CD4-positive, CD25-positive, alpha-beta regulatory T cell (primary cell): ENCODE results near the gene SFXN5. TPM values are rescaled to one million over a fixed set of nuclear protein-coding genes. Genes with fewer than 3 reads are reported as not detected.

Experiments used
- ATAC-seq, 2 donors: fragments of 150-1000 bp; cut with Tn5 transposase; one replicate each; pipeline ENCODE4 v1.10.0; 2021; ENCODE audit warnings: low read depth in 2 of 2, moderate number of reproducible peaks in 2 of 2, moderate library complexity in 1 of 2
- DNase-seq, 3 donors: peaks; one replicate each; pipeline versions ENCODE4 v3.0.0 to v3.0.0-alpha.2; 2012 to 2022; ENCODE audit warnings: mixed read lengths in 1 of 3
- H3K27ac ChIP-seq: one replicate; pipeline ENCODE4 v1.7.0; 2013; ENCODE audit warnings: mild to moderate bottlenecking, low read length; ENCODE audit not compliant: insufficient read depth, poor library complexity, severe bottlenecking
- H3K27me3 ChIP-seq: one replicate; pipeline ENCODE4 v1.7.0; 2013; ENCODE audit warnings: low read length; ENCODE audit not compliant: control insufficient read depth, insufficient read depth
- H3K36me3 ChIP-seq: one replicate; pipeline ENCODE4 v1.7.0; 2013; ENCODE audit warnings: mild to moderate bottlenecking, low read length, moderate library complexity; ENCODE audit not compliant: control insufficient read depth, insufficient read depth
- H3K4me1 ChIP-seq: 2 replicates; pipeline ENCODE4 v1.7.0; 2013; ENCODE audit warnings: mild to moderate bottlenecking, low read length; ENCODE audit not compliant: insufficient read depth, control insufficient read depth, poor library complexity, severe bottlenecking
- H3K4me3 ChIP-seq: one replicate; pipeline ENCODE4 v1.7.0; 2013; ENCODE audit warnings: low read depth, mild to moderate bottlenecking, low read length, moderate library complexity
- H3K9me3 ChIP-seq, 2 experiments: 1 replicate in 1 of 2; 2 replicates in 1 of 2; pipeline ENCODE4 v1.7.0; 2013; ENCODE audit warnings: low read length in 2 of 2, mild to moderate bottlenecking in 1 of 2, moderate library complexity in 1 of 2; ENCODE audit not compliant: control insufficient read depth in 2 of 2
- H3K27ac Mint-ChIP-seq, 3 donors: one replicate each; pipeline ENCODE4 v1.8.0; 2020 to 2022; ENCODE audit warnings: mild to moderate bottlenecking in 3 of 3, mixed read lengths in 3 of 3, moderate library complexity in 2 of 3
- H3K27me3 Mint-ChIP-seq: one replicate; pipeline ENCODE4 v1.8.0; 2022; ENCODE audit warnings: mild to moderate bottlenecking, mixed read lengths
- H3K36me3 Mint-ChIP-seq: one replicate; pipeline ENCODE4 v1.8.0; 2020; ENCODE audit warnings: mixed read lengths
- H3K4me1 Mint-ChIP-seq, 4 donors: one replicate each; pipeline ENCODE4 v1.8.0; 2020 to 2022; ENCODE audit warnings: mixed read lengths in 4 of 4, mild to moderate bottlenecking in 1 of 4
- H3K4me3 Mint-ChIP-seq, 4 donors: one replicate each; pipeline ENCODE4 v1.8.0; 2020 to 2022; ENCODE audit warnings: mild to moderate bottlenecking in 4 of 4, mixed read lengths in 4 of 4, moderate library complexity in 3 of 4
- H3K9me3 Mint-ChIP-seq, 7 donors: one replicate each; pipeline ENCODE4 v1.8.0; 2020 to 2022; ENCODE audit warnings: mixed read lengths in 7 of 7, mild to moderate bottlenecking in 3 of 7, moderate library complexity in 2 of 7
- polyA plus RNA-seq, 4 donors: library from polyadenylated mRNA; unstranded; fragments of 300-500 nt; fragmentation: Illumina TruSeq; gene quantifications; one replicate each; pipeline ENCODE4 v1.2.3, GENCODE V29; 2021
- total RNA-seq: library from RNA; stranded (reverse); gene quantifications from one replicate; pipeline ENCODE4 v1.2.3, GENCODE V29; 2022

The SFXN5 gene
- total and polyA plus RNA-seq, 5 donors from 2014 or later: 1.0 to 8.0 (median 1.9) TPM

- no peaks in the 10 kb centered on the region for H3K36me3 ChIP-seq
- no peaks in the 10 kb centered on the region for H3K4me1 ChIP-seq
- ATAC-seq (no peak), DNase-seq (no peak)
- no peak overlapping the region for H3K4me3 Mint-ChIP-seq
- H3K27ac Mint-ChIP-seq: no peak overlapping the region
- H3K27ac ChIP-seq: no peak overlapping the region
- H3K4me1 Mint-ChIP-seq: no peaks in the 10 kb centered on the region
- no peaks in the 10 kb centered on the region for H3K9me3 Mint-ChIP-seq
- no peaks in the 10 kb centered on the region for H3K27me3 Mint-ChIP-seq
- H3K9me3 ChIP-seq: no peaks in the 10 kb centered on the region
- H3K27me3 ChIP-seq: no peaks in the 10 kb centered on the region
- H3K4me3 ChIP-seq: no peak overlapping the region
- no peaks in the 10 kb centered on the region for H3K36me3 Mint-ChIP-seq
Measured at GRCh38 chr2:72999729-73000725, 71.5 kb downstream of the SFXN5 start.

- no peak overlapping the region for H3K27ac Mint-ChIP-seq
- H3K36me3 Mint-ChIP-seq: no peaks in the 10 kb centered on the region
- H3K4me3 Mint-ChIP-seq: no peak overlapping the region
Measured at GRCh38 chr2:72998724-72999123, 72.8 kb downstream of the SFXN5 start.

GRCh38 chr2:72998234-72998651, 73.3 kb downstream of the SFXN5 start:
- Mint-ChIP-seq H3K27ac (no peak overlapping the region), H3K4me1 (no peaks in the 10 kb centered on the region), H3K9me3 (no peaks in the 10 kb centered on the region), H3K4me3 (no peak overlapping the region), H3K36me3 (no peaks in the 10 kb centered on the region), H3K27me3 (no peaks in the 10 kb centered on the region)
- no peaks in the 10 kb centered on the region for H3K9me3 ChIP-seq
- DNase-seq (no peak), ATAC-seq (no peak)
- H3K36me3 ChIP-seq: no peaks in the 10 kb centered on the region
- H3K27me3 ChIP-seq: no peaks in the 10 kb centered on the region
- H3K4me1 ChIP-seq: no peaks in the 10 kb centered on the region
- H3K27ac ChIP-seq: no peak overlapping the region
- H3K4me3 ChIP-seq: no peak overlapping the region

More at GRCh38 chr2:72998724-72999123, 72.8 kb downstream of the SFXN5 start:
- Histone ChIP-seq H3K27me3 (no peaks in the 10 kb centered on the region), H3K9me3 (no peaks in the 10 kb centered on the region), H3K27ac (no peak overlapping the region), H3K36me3 (no peaks in the 10 kb centered on the region), H3K4me1 (no peaks in the 10 kb centered on the region), H3K4me3 (no peak overlapping the region)
- H3K4me1 Mint-ChIP-seq: no peaks in the 10 kb centered on the region
- DNase-seq: no peak
- H3K27me3 Mint-ChIP-seq: no peaks in the 10 kb centered on the region
- no peak for ATAC-seq
- no peaks in the 10 kb centered on the region for H3K9me3 Mint-ChIP-seq

- Histone ChIP-seq H3K9me3 (no peaks in the 10 kb centered on the region), H3K4me1 (no peaks in the 10 kb centered on the region), H3K36me3 (no peaks in the 10 kb centered on the region), H3K27me3 (no peaks in the 10 kb centered on the region), H3K4me3 (no peak overlapping the region), H3K27ac (no peak overlapping the region)
- Mint-ChIP-seq H3K27ac (no peak overlapping the region), H3K4me1 (no peaks in the 10 kb centered on the region), H3K27me3 (no peaks in the 10 kb centered on the region), H3K36me3 (no peaks in the 10 kb centered on the region), H3K9me3 (no peaks in the 10 kb centered on the region), H3K4me3 (no peak overlapping the region)
- no peak for DNase-seq
- ATAC-seq: no peak
Measured at GRCh38 chr2:72996117-72996502, 75.4 kb downstream of the SFXN5 start.

GRCh38 chr2:72995430-72996116, 75.9 kb downstream of the SFXN5 start:
- ATAC-seq: no peak
- H3K36me3 ChIP-seq: no peaks in the 10 kb centered on the region
- no peaks in the 10 kb centered on the region for H3K27me3 ChIP-seq
- no peak overlapping the region for H3K27ac ChIP-seq
- no peaks in the 10 kb centered on the region for H3K9me3 ChIP-seq
- Mint-ChIP-seq H3K9me3 (no peaks in the 10 kb centered on the region), H3K27me3 (no peaks in the 10 kb centered on the region), H3K36me3 (no peaks in the 10 kb centered on the region), H3K27ac (no peak overlapping the region), H3K4me1 (no peaks in the 10 kb centered on the region), H3K4me3 (no peak overlapping the region)
- no peak overlapping the region for H3K4me3 ChIP-seq
- no peak for DNase-seq
- no peaks in the 10 kb centered on the region for H3K4me1 ChIP-seq

GRCh38 chr2:72994991-72995380, 76.5 kb downstream of the SFXN5 start:
- DNase-seq: no peak
- Mint-ChIP-seq H3K27ac (peak overlapping the region in 1 of 3 donors; percentile 80), H3K4me1 (no peaks in the 10 kb centered on the region), H3K27me3 (no peaks in the 10 kb centered on the region), H3K36me3 (no peaks in the 10 kb centered on the region), H3K9me3 (no peaks in the 10 kb centered on the region), H3K4me3 (no peak overlapping the region)
- Histone ChIP-seq H3K36me3 (no peaks in the 10 kb centered on the region), H3K27me3 (no peaks in the 10 kb centered on the region), H3K9me3 (no peaks in the 10 kb centered on the region), H3K4me3 (no peak overlapping the region), H3K27ac (no peak overlapping the region), H3K4me1 (no peaks in the 10 kb centered on the region)
- ATAC-seq: no peak

GRCh38 chr2:72994282-72994990, 77.1 kb downstream of the SFXN5 start:
- Mint-ChIP-seq H3K4me3 (no peak overlapping the region), H3K9me3 (no peaks in the 10 kb centered on the region), H3K27ac (no peak overlapping the region), H3K4me1 (no peaks in the 10 kb centered on the region), H3K27me3 (no peaks in the 10 kb centered on the region), H3K36me3 (no peaks in the 10 kb centered on the region)
- no peak for ATAC-seq
- no peaks in the 10 kb centered on the region for H3K4me1 ChIP-seq
- H3K27ac ChIP-seq: no peak overlapping the region
- DNase-seq: no peak
- H3K4me3 ChIP-seq: no peak overlapping the region
- no peaks in the 10 kb centered on the region for H3K9me3 ChIP-seq
- H3K36me3 ChIP-seq: no peaks in the 10 kb centered on the region
- no peaks in the 10 kb centered on the region for H3K27me3 ChIP-seq
